Coronary artery (tissue), 2 donors: Measurements from ENCODE around the gene CCDC85A.
"Not testable (repeated sequence)": the region's sequence is repeated elsewhere in the genome, so short reads cannot be mapped to it uniquely, and the experiment has no call there.

Experiments used
- DNase-seq: peaks from one replicate; pipeline ENCODE4 v3.0.0-alpha.2; 2017; ENCODE audit warnings: low spot score
- H3K27ac ChIP-seq, 2 donors: fragments of 200-600 bp; sonication (generic); one replicate each; pipeline ENCODE4 v1.5.1; 2016 to 2019
- H3K4me3 ChIP-seq: fragments of 200-600 bp; sonication (generic); 2 replicates; pipeline ENCODE4 v1.5.1; 2016; ENCODE audit warnings: mild to moderate bottlenecking, moderate library complexity
- TF ChIP-seq, protein P1 (sequence below): fragments of 200-600 bp; sonication (generic); IDR thresholded peaks from one replicate; pipeline ENCODE4 v1.5.1; 2019; ENCODE audit warnings: antibody characterized with exemption

The CCDC85A gene

DNA sequence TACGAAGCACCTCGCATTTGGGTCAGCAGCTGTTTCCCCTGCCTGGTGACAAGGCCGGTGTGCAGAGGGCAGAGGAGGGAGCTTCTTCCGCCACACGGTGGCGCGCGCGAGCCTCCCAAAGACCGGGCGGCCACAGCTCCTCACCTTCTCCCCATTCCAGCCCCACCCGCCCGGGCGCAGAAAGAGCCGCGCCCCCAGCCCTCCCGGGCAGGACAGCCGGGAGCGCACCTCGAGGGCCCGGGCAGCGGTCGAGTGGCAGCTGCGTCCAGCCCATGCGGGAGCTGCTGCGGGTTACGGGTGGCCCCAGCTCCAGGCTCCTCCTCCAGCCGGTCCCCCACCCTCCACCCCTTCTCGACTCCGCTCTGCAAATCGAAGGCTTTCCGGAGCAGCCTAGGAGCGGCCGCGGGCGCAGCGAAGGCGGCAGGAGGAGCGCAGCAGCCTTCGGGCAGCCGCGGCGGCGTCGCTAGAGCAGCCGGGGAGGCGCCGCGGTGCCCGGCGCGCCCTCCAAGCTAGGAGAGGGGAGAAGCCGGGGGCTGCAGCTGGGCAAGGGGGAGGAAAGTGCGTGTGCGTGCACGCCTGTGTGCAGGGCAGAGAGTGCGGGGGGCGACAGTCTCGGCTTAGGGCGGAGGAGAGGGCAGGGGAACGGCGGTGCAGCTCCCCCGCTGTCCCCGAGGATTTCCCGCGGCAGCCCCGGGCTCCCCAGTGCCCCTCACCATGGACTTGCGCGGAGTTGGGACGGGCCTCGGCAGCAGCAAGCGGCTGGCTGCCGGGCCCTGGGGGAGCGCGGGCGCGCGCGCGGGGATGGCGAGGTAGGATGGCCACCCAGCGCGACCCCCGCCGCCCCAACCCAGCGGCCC is at the start of gene CCDC85A:
Gene CCDC85A (plus strand): TSS at position 348 of the 857 bp plus-strand sequence. CDS start 635 bp downstream, outside the sequence.
- peak within 1 kb of the TSS; percentile 79 for H3K4me3 ChIP-seq
- peak within 1 kb of the TSS in 1 of 2 donors; percentile 49 for H3K27ac ChIP-seq
- TF ChIP-seq, protein P1, sequence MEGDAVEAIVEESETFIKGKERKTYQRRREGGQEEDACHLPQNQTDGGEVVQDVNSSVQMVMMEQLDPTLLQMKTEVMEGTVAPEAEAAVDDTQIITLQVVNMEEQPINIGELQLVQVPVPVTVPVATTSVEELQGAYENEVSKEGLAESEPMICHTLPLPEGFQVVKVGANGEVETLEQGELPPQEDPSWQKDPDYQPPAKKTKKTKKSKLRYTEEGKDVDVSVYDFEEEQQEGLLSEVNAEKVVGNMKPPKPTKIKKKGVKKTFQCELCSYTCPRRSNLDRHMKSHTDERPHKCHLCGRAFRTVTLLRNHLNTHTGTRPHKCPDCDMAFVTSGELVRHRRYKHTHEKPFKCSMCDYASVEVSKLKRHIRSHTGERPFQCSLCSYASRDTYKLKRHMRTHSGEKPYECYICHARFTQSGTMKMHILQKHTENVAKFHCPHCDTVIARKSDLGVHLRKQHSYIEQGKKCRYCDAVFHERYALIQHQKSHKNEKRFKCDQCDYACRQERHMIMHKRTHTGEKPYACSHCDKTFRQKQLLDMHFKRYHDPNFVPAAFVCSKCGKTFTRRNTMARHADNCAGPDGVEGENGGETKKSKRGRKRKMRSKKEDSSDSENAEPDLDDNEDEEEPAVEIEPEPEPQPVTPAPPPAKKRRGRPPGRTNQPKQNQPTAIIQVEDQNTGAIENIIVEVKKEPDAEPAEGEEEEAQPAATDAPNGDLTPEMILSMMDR, result peak; percentile 93
- peak; percentile 84 for DNase-seq

DNA sequence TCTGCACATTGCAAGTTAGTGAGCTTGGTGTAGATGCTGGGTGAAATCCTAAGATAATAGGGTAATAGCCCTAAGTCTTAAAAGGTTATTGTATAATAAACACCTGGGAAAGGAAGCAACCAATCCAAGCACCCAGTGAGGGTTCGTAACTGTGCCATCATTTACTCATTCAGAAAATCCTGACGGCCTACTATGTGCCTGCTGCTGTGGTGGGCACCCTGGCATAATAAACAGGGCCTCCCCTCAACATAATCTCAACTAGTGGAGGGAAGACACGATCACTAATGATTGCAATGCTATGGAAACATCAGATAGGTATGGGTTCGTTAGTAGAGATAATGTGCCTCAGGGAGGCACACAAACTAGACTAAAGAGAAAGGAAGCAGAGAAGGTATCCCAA is 48.9 kb upstream of the CCDC85A start:
- H3K27ac ChIP-seq, result no peak overlapping the region
- H3K4me3 ChIP-seq, result no peak overlapping the region
- TF ChIP-seq, protein P1, result no peak
- DNase-seq, result no peak

DNA sequence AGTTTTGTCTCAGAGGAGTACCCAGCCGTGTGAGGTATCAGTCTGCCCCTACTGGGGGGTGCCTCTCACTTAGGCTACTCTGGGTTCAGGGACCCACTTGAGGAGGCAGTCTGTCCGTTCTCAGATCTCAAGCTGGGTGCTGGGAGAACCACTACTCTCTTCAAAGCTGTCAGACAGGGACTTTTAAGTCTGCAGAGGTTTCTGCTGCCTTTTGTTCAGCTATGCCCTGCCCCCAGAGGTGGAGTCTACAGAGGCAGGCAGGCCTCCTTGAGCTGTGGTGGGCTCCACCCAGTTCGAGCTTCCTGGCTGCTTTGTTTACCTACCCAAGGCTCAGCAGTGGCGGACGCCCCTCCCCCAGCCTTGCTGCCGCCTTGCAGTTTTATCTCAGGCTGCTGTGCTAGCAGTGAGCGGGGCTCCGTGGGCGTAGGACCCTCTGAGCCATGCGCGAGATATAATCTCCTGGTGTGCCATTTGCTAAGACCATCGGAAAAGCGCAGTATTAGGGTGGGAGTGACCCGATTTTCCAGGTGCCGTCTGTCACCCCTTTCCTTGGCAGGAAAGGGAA is 41.2 kb upstream of the CCDC85A start:
- DNase-seq, H3K27ac ChIP-seq, H3K4me3 ChIP-seq: not testable (repeated sequence)

DNA sequence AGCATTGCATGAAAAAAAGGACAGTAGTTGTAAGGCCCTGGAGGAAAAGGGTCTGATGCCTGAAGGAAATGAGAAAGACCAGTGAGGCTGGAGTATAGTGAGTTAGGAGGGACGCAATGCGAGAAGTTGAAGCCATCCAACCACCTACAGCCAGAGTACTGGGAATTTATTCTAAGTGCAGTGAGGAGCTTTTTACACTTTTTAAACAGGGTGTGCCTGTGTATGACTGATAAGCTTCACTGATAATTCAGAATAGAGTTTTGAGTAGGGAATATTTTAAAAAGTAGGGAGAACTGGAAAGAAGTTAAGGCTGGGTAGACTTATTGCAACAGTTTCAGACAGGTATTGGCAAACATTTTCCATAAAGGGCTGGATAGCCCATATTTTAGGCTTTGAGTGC is 35.9 kb upstream of the CCDC85A start:
- H3K4me3 ChIP-seq, result no peak overlapping the region
- DNase-seq, result no peak
- TF ChIP-seq, protein P1, result no peak
- H3K27ac ChIP-seq, result no peak overlapping the region

DNA sequence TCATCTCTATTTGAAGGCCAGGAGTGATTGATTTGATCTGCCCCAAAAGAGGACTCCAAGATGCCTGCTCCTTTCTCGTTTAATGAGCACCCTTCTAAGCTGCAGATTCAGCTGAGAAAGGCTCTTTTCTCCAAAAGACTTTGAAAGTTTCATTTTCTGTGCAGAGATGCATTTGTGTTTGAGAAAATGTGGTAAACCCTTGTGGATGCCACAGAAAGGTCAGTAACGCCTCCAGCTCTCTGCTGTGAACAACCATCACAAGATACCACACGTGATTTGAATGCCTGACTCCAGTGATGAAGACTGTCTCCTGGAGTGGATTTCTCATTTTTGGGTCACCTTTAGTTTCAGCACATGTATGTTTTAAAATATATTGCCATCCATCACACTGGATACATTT is 35.0 kb upstream of the CCDC85A start:
- DNase-seq, result no peak
- Histone ChIP-seq H3K27ac (no peak overlapping the region), H3K4me3 (no peak overlapping the region)
- TF ChIP-seq, protein P1, result no peak

DNA sequence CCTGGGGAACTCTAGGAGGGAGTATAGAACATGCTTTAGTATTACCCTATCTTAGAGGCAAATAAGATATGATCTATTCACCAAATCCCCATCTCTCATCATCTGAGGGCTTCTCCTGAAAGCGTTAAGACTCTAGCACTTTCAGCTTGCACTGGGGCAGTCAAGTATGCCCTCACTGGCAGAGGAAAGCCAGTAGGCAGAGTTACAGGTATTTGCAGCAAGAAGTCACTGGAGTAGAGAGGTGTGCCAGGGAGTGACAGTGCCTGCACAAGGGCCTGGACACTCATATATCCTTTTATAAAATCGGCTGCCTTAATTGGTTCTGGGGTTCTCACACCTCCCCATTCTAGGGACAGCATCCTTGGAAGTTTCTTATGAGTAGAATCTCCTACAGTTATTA is 31.9 kb upstream of the CCDC85A start:
- DNase-seq, result no peak
- H3K27ac ChIP-seq, result no peak overlapping the region
- TF ChIP-seq, protein P1, result no peak
- H3K4me3 ChIP-seq, result no peak overlapping the region

DNA sequence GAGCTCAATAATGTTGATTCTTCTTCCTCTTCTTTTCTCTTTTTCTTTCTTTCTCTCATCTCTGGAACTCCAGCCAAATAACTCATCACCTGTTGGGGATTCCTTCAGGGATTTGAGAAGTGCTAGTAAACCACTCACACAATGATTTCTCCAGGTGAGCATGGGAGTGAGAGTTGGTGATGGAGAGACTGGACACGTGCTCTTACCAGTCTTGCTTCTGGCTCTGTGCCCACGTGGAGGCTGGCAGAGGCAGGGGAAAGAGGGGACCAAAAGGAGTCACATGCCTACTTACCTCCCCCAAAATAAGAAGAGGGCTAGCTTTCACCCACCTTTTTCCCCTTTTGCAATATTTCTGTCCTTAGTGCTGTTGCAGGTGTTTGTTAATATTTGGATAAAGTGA is 28.6 kb upstream of the CCDC85A start:
- DNase-seq, result no peak
- TF ChIP-seq, protein P1, result no peak
- no peak overlapping the region for H3K4me3 ChIP-seq

DNA sequence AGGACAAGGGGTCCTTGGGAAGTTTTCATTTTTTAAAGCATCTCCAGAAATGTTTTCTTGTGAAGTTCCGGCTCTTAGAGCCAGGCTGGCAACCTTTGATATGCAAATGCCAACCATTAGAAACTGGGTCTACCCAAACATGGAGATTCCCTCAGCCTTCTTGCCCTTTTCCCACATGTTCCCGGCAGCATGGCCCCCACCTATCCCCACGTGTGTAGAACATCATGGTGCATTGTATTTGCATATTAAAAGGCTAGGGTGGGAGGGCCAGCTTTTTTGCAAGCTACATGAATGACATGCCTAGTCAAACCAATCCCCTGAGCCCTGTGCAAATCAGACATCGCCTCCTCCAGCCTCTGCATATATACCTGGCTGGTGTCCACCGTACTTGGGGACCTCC is 23.9 kb upstream of the CCDC85A start:
- DNase-seq, H3K27ac ChIP-seq, H3K4me3 ChIP-seq: not testable (repeated sequence)

More for the DNA sequence above, 28.6 kb upstream of the CCDC85A start:
- no peak overlapping the region for H3K27ac ChIP-seq
